ENCODE data around the gene MSH3.
"Not testable (repeated sequence)": the region's sequence is repeated elsewhere in the genome, so short reads cannot be mapped to it uniquely, and the experiment has no call there.

Gene MSH3

GRCh38 chr5:80864109-80864508 lies 209.7 kb downstream of the MSH3 start:
- no peak for DNase-seq

DNA sequence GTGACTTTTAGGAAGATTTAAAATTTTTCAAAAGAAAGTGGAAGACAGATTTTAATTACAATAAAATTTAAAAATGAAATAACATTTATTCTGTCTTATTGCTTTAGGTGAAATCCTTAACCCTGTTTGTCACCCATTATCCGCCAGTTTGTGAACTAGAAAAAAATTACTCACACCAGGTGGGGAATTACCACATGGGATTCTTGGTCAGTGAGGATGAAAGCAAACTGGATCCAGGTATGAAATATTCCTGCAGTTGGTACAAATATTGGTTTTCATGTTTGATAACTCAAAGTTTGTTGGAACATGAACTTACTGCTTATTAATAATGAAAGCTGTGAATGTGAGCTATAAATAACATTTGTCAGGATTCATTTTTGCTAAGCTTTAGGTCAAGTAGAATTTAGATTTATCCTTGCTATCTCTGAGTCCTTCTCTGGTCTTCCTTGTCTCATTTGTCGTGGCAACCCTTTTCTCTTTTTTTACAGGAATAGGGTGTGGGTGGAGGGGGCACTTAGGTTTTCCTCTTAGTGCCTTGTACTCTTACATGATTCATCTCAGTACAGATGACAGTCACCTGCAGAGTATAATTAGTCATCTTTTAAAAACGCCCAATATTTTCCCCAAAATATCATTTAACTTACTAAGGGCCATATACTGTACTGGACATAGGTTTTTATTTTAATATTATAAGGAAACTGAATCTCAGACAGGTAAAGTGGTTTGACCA lies 210.4 kb downstream of the MSH3 start:
- DNase-seq: no peak

GRCh38 chr5:80865551-80865950 lies 211.1 kb downstream of the MSH3 start:
- no peak for DNase-seq

DNA sequence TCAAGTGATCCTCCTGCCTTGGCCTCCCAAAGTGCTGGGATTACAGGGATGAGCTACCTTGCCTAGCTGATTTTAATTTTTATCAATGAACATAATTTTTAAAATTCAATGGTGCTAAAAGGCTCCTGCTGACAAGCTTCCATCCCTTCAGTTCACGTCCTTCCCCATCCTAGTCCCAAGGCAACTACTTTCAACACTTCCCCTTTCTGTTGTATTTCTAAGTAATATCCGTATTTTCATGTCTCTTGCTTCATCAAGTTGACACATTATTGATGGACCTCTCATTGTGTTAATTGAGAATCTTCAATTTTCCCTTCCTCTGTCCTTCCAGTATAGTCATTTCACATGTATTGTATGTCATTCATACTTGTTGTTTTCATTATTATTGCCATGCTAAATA lies 211.9 kb downstream of the MSH3 start:
- no peak for DNase-seq

GRCh38 chr5:80867233-80867632 lies 212.8 kb downstream of the MSH3 start:
- DNase-seq: no peak

DNA sequence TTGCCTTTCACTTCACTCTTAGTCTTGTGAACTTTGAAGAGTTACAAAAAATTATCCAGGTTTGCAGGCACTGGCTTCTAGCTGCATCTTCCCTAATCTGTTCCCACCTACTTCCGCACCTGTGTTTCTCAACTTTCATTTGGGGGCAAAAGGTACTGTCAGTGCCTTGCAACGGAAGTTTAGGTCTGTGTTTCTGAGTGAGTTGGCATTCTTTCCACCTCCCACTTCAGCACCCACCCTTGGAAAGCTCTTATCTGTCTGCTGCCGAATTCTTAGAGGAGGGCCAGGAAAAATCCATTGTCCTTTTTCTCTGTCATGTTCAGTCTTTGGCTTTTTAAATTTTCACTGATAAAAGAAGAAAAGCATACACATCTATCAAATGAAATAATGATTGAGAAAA lies 216.0 kb downstream of the MSH3 start:
- no peak for DNase-seq

- DNase-seq: no peak
Measured at GRCh38 chr5:80871541-80871961, 217.1 kb downstream of the MSH3 start.

- no peak for DNase-seq
Measured at GRCh38 chr5:80874162-80874561, 219.7 kb downstream of the MSH3 start.

DNA sequence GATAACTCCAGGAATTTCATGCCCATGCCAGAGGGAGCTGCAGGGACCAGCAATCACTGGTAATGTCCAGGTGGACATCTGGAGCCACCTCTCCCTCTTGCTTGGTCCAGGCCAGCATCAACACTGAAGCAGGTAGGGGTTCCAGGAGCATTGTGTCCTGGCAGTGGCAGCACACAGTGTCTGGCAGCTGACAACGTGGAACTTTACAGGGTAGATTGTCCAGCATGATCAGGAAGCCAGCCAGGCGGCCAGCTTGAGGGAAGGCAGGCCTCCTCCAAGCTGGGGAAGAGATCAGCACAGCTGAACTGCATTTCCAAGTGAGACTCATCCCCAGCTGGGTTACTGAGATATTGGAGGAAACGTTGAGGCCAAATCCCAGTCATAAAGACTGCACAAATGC lies 223.1 kb downstream of the MSH3 start:
- no peak for DNase-seq

GRCh38 chr5:80881726-80882125 lies 227.3 kb downstream of the MSH3 start:
- no peak for DNase-seq

GRCh38 chr5:80883390-80883789 lies 228.9 kb downstream of the MSH3 start:
- DNase-seq: not testable (repeated sequence)

GRCh38 chr5:80884086-80884813 lies 229.8 kb downstream of the MSH3 start:
- DNase-seq: no peak

DNA sequence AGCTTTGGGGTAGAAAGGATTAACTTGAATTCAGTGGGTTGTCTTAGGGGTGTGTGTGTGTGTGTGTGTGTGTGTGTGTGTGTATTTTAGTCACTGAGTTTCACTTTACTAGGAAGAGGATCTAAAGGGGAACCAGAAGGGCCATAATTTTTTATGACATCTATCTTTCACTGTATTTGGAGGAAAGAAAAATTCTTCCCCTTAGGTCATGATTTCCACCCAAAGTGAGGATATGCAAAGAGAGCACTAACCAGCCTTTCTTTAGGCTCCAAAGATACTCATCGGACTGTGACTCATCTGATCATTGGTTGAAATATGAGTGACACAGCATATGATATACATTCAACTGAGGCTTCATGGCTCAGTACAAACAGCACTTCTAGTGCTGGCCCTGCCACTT lies 230.5 kb downstream of the MSH3 start:
- DNase-seq: no peak

DNA sequence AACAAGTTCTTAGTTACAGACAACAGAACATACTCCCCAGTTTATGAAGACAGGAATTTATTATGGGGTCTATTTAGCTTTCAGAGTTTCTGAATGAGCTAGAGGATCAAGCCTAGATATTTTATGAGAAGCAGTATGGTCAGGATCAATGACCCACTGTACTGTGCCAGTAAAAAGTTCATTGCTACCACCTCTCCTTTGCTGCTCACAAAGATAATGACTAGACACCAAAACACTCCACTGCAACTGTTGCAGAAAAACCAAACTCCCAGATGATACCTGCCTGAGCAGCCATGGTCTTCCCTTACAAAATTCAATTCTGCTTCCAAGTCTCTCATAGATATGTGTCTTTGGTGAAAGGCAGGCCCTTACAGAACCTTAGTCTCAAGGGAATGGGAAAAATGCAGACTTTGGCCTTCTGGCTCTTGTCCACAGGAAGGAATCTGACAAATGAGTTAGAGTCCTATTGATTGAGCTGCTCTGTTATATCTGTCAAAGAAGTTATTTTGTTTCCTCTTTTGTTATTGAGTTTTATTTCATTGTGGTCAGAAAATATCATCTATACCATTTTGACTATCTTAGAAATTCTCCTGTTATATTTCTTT lies 231.0 kb downstream of the MSH3 start:
- DNase-seq: no peak

DNA sequence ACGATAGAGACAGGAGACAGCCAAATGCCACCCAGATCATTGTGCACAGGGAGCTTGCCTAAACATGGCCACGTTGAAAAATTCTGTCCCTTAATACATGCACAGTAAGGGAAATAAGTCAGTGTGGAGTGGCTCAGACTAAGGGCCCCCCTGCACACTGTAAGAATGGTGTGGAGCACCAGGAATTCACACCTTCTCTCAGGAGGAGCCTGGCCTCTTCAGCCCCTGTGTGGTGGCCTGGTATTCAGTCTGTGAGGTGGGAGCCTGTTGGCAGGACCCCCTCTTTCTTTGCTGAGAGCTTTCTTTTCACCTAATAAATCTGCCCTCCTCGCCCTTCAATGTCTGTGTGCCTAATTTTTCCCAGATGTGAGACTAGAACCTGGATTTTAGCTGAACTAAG lies 239.6 kb downstream of the MSH3 start:
- DNase-seq: no peak

DNA sequence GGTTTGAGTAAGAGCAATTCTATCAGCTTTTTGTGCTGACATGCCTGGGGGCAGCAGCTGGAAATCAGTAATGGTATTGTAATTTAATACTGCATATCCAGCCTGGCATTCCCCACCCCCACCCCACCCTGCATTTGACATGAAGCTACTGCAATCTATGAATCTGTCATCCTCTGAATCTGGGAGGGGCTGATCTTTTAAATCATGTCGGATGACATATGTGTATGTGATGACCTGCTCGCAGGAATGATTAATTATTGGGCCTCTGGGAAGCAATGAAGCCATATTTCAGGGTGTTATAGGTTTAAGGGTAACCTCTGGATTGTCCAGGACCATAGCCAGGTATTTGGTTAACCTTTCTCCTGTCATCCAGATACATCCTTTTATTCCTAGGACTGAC lies 241.1 kb downstream of the MSH3 start:
- peak; percentile 20 for DNase-seq

DNA sequence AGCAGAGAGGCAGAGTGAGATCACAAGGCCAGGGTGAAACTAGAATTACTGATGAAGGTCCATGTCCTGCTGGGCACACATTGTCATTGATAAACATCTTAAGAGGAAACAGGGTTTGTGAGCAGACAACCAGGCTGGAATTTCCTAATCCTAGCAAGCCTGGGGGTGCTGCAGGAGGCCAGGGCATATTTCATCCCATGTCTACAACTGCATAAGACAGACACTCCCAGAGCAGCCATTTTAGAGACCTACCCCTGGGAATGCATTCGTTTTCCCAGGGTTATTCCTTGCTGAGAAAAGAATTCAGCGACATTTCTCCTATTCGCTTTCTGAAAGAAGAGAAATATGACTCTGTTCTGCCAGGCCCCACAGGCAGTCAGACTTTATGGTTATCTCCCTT lies 248.2 kb downstream of the MSH3 start:
- not testable (repeated sequence) for DNase-seq

- no peak for DNase-seq
Measured at GRCh38 chr5:80904533-80905187, 250.2 kb downstream of the MSH3 start.

- no peak for DNase-seq
Measured at GRCh38 chr5:80905405-80905804, 251.0 kb downstream of the MSH3 start.

DNA sequence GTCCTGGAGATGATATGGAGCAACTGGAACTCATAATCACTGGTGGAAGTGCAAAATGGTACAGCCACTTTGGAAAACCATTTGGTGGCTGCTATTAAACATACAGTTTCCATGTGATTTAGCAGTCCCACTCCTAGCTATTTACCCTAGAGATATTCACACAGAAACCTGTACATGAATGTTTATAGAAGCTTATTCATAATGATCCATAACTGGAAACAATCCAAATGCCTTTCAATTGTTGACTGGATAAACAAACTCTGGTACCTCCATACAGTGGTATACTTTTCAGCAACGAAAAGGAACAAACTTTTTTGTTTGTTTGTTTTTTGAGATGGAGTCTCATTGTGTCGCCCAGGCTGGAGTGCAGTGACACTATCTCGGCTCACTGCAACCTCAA lies 258.0 kb downstream of the MSH3 start:
- no peak for DNase-seq

- DNase-seq: no peak
Measured at GRCh38 chr5:80915716-80916115, 261.3 kb downstream of the MSH3 start.

DNA sequence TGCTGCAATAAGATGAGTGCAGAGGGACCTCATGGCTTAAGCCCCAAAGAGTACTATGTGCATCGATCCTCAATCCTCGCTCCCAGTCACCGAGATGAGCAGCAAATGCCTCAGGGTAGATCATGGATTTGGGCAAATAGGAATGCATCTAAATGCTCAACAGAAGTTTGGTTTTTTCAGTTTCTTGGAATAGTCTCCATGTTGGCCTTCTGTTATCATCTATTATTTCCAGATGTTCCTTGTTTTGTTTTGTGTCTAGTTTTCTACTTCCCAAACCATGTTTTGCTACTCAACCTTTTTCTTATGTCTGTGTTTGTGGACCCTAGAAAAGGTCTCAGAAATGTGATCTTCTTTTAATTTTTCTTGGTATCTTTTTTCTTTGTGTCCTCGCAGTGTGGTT lies 262.2 kb downstream of the MSH3 start:
- no peak for DNase-seq

GRCh38 chr5:80917631-80918030 lies 263.2 kb downstream of the MSH3 start:
- DNase-seq: no peak
